ENCODE results near the gene CD200R1L.
A peak's percentile ranks its signal among the peaks of the same experiment; 100 is the strongest.

The CD200R1L gene

DNA sequence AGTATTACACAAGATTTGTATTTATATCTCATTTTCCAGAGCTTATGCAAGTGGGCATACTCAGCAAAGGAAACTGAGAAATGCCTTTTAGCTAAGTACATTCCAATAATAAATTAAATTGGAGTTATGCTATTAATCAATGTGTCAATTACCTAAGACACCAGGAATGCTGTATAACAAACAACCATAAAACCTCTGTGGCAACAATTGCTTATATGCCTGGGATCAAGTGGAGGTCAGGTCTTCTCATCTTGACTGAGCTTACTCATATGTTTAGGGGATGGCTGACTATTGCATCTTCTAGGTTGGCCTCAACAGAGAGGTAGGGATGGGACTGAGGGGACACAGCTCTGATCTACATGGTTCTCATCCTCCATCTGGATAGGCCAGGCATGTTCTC is 30.7 kb downstream of the CD200R1L start:
- in situ Hi-C loops (cut with MboI; ENCODE audit: low sequenced_read_pairs, unreplicated experiment), result no loop called here
- TF ChIP-seq, protein P1, sequence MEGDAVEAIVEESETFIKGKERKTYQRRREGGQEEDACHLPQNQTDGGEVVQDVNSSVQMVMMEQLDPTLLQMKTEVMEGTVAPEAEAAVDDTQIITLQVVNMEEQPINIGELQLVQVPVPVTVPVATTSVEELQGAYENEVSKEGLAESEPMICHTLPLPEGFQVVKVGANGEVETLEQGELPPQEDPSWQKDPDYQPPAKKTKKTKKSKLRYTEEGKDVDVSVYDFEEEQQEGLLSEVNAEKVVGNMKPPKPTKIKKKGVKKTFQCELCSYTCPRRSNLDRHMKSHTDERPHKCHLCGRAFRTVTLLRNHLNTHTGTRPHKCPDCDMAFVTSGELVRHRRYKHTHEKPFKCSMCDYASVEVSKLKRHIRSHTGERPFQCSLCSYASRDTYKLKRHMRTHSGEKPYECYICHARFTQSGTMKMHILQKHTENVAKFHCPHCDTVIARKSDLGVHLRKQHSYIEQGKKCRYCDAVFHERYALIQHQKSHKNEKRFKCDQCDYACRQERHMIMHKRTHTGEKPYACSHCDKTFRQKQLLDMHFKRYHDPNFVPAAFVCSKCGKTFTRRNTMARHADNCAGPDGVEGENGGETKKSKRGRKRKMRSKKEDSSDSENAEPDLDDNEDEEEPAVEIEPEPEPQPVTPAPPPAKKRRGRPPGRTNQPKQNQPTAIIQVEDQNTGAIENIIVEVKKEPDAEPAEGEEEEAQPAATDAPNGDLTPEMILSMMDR (IDR thresholded peaks at IDR 0.05; ENCODE audit: borderline replicate concordance, control extremely low read depth, extremely low read depth, insufficient read depth, missing control alignments), result no peak
- no peak for DNase-seq (ENCODE audit: low spot score)

DNA sequence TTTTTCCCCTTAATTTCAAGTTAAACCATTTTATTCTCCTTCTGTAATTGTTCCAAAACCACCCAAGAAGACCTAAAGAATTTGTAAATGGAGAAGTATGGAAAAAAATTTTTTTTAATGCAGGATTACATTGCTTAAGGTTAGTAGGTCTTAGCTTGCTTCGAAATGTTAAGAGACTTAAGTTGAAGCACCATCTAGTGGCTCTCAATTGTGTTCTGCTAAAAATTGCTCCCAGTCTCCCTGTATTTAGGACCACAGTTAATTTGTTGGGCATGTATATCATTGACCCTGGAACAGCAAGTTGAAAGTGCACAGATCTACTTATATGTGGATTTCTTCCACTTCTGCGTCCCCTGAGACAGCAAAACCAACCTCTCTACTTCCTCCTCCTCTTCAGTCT is 32.4 kb downstream of the CD200R1L start:
- in situ Hi-C loops (cut with MboI; ENCODE audit: low sequenced_read_pairs, unreplicated experiment), result no loop called here
- TF ChIP-seq, protein P1 (IDR thresholded peaks at IDR 0.05; ENCODE audit: borderline replicate concordance, control extremely low read depth, extremely low read depth, insufficient read depth, missing control alignments), result peak; percentile 13
- DNase-seq (ENCODE audit: low spot score), result no peak

DNA sequence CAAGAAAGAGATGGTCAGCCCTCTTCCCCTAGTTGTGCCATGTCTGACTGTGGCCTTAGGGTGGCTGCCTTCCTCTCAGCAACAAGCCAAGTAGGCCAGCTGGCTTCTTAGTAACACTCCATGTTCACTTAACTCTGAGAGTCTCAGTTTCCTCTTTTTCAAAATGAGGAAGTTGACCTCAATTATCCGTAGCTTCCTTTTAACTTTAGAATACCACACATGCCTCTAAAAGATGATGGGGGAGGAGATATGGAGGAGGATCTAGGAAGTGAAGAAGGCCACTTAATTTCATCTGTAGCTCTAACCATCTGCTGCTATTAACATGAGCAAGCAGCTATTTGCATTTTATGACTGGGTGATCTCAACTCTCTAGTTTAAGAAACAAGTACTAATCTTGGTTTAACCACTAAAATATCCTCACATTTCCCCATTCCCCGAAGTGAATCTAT is 32.9 kb downstream of the CD200R1L start:
- DNase-seq (ENCODE audit: low spot score), result no peak
- in situ Hi-C loops (cut with MboI; ENCODE audit: low sequenced_read_pairs, unreplicated experiment), result no loop called here
- TF ChIP-seq, protein P1 (IDR thresholded peaks at IDR 0.05; ENCODE audit: borderline replicate concordance, control extremely low read depth, extremely low read depth, insufficient read depth, missing control alignments), result peak; percentile 20

DNA sequence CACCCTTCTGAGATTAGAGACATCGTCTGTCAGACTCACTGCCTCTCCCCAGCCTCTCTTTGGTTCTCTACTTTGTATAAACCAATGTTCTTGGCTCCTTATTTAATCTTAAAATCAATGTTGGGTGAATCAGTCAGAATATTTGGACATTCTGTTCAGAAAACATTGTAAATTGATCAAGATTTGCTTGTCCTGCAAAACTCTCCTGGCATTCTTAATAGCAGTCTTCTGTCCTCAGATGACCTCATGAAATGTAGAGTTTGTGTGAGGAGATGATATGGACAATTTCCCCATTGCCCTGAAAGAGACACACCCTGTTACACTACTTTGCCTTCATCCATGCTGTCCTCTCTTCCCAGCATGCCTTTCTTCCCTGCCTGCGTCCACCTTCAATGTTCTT is 33.6 kb downstream of the CD200R1L start:
- TF ChIP-seq, protein P1 (IDR thresholded peaks at IDR 0.05; ENCODE audit: borderline replicate concordance, control extremely low read depth, extremely low read depth, insufficient read depth, missing control alignments), result no peak
- in situ Hi-C loops (cut with MboI; ENCODE audit: low sequenced_read_pairs, unreplicated experiment), result no loop called here
- no peak for DNase-seq (ENCODE audit: low spot score)

DNA sequence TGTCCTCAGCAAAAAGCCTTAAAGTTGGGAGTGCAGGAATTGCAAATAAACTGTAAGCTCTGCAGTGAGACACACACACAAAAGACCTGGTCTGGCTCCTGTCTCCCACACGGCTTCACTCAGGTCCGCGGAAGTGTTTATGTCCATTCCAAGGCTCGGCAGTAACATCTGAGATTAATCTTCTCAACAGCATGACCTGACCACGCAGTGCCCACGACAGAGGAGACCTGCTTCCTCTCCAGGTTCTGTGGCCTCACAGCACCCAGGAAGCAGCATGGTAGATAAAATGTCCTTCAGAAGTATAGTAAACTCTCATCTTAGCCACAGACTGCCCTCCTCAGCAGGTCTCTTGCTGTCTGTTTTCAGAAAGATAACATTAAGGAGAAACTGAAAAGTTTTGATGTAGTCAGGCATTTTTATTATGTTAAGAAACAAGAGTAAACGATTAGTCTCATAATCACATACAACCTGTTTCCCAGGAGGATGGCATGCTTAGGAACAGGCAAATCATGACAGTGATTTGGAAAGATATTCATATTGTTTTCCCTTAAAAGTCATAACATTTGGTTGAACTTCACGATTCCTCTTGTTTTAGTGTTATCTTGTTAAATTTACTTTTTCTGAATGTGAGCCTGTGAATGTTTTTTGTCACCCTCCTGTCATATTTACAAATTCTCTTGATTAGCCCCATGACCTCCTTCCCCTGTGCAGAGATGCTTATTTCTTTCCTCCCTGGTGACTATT is 34.6 kb downstream of the CD200R1L start:
- DNase-seq (ENCODE audit: low spot score), result no peak
- in situ Hi-C loops (cut with MboI; ENCODE audit: low sequenced_read_pairs, unreplicated experiment), result no loop called here

DNA sequence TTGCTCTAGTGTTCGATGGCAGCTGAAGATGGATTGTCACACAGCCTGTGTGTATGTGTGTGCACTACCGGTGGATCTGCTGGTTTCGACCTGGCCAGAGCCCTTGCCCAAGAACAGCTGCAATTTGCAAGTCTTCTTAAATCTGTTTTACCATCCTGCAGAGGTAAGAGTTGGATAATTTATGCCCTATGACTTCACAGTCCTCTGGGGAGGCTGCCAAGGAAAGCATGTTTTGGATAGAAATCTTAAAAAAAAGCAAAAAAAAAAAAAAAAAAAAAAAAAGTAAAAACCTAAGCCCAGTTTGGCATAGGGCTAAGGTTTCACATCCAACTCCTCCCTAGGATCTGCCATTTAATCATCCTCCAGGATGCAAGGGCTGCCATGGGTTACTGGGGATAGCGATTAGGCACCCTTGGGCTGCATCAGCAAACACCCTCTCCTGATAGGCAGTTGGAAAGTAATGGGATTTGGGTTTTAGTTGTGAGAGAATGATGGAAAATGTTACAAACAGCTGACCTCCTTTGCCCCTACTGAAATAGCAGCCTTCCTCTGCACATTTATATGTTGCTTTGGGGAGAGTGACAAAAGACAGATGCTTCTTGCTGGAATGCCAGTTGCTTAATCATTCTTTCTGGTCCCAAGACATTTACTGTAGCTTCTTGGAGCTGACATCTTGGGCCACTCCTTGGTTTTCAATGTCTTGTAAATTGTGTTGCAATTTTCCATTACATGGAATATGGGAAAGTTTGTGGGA is 35.4 kb downstream of the CD200R1L start:
- TF ChIP-seq, protein P1 (IDR thresholded peaks at IDR 0.05; ENCODE audit: borderline replicate concordance, control extremely low read depth, extremely low read depth, insufficient read depth, missing control alignments), result no peak
- in situ Hi-C loops (cut with MboI; ENCODE audit: low sequenced_read_pairs, unreplicated experiment), result no loop called here
- no peak for DNase-seq (ENCODE audit: low spot score)

More for the DNA sequence above, 34.6 kb downstream of the CD200R1L start:
- TF ChIP-seq, protein P1 (IDR thresholded peaks at IDR 0.05; ENCODE audit: borderline replicate concordance, control extremely low read depth, extremely low read depth, insufficient read depth, missing control alignments), result no peak

Measured in GM13976 (cell line).